ENCODE data around the gene FRS3. TPM values are rescaled to one million over a fixed set of nuclear protein-coding genes. Genes with fewer than 3 reads are reported as not detected.

The FRS3 gene
- total RNA-seq, 1 experiment from 2014 or later = 5.9 TPM

DNA sequence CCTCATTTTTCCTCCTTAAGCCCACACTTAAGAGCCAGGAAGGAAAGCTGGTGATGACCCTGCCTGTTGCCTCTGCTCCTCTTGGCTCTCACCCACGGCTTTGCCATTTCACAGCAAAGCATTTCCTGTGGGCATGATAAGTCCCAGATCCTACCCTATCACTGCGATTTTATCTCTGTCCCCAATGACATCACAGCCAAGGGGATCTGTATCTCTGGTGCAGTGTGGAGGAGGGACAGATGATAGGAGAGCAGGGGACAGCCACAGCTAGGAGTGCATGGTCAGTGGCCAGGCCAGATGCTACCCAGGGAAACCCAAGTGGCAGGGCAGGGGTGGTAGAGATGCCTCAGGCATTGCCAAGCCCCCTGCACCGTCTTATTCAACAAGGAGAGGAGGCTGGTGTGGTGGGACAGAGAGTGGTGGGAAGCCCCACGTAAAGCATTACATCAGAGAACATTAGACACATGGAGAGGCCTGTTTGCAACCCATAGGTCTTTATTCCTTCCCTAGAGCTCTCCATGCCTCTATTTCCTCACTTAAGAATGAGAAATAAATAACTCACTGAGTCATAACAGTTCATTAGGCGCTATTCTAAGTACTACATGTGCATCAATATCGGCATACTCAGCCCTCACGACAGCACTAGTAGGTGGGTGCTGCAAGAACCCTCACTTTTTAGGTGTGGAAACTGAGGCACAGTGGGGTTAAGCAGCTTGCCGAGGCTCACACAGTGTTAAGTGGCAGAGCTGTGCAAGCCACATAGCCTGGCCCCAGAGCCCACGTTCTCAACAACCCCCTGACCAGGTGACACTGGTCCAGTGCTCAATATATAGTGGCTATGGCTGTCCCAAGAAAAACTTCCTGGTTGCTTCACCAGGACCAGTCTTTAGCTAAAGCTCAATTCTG lies 48.9 kb downstream of the FRS3 start:
- Histone ChIP-seq H2AFZ (ENCODE audit: low read depth, low read length, poor library complexity, severe bottlenecking) (no peak overlapping the region), H3K9me3 (ENCODE audit: control insufficient read depth in 1 of 2, insufficient read depth in 1 of 2, low read depth in 1 of 2, low read length in 2 of 2) (no peaks in the 10 kb centered on the region), H4K20me1 (ENCODE audit: insufficient read depth) (no peaks in the 10 kb centered on the region), H3K79me2 (ENCODE audit: insufficient read depth, low read length) (no peaks in the 10 kb centered on the region), H3K27ac (ENCODE audit: low read depth, low read length) (no peak overlapping the region), H3K4me3 (replicated peaks in 1 of 2; ENCODE audit: low read depth in 1 of 2, low read length in 2 of 2) (no peak overlapping the region), H3K9me2 (ENCODE audit: insufficient read depth) (no peaks in the 10 kb centered on the region), H3K36me3 (ENCODE audit: control insufficient read depth in 1 of 2, insufficient read depth in 2 of 2, low read length in 2 of 2) (no peaks in the 10 kb centered on the region), H3K4me1 (ENCODE audit: control insufficient read depth in 1 of 2, insufficient read depth in 2 of 2, low read length in 2 of 2) (peaks cover 11 to 20% of the 10 kb centered on the region in 2 experiments), H3K9ac (ENCODE audit: low read length) (no peak overlapping the region), H3K4me2 (ENCODE audit: low read length) (no peak overlapping the region), H3K27me3 (ENCODE audit: insufficient read depth, low read length) (no peaks in the 10 kb centered on the region)
- ChIA-PET POLR2A (no interaction called here), CTCF (interaction anchor here (1.2 kb wide), 1 partner anchor 25 kb away, joined by 4 read pairs; no protein-coding TSS in a partner anchor), RAD21 (ENCODE audit: low non-redundant PET in 1 of 2, low total read pairs in 2 of 2, uncharacterized antibody in 2 of 2, unreplicated experiment in 2 of 2) (no interaction called here)
- DNase-seq (ENCODE audit: low read depth, low spot score) (no peak), ATAC-seq (no peak)
- intact Hi-C loops (cut with micrococcal nuclease) = no loop called here
- TF ChIP-seq, protein P1, sequence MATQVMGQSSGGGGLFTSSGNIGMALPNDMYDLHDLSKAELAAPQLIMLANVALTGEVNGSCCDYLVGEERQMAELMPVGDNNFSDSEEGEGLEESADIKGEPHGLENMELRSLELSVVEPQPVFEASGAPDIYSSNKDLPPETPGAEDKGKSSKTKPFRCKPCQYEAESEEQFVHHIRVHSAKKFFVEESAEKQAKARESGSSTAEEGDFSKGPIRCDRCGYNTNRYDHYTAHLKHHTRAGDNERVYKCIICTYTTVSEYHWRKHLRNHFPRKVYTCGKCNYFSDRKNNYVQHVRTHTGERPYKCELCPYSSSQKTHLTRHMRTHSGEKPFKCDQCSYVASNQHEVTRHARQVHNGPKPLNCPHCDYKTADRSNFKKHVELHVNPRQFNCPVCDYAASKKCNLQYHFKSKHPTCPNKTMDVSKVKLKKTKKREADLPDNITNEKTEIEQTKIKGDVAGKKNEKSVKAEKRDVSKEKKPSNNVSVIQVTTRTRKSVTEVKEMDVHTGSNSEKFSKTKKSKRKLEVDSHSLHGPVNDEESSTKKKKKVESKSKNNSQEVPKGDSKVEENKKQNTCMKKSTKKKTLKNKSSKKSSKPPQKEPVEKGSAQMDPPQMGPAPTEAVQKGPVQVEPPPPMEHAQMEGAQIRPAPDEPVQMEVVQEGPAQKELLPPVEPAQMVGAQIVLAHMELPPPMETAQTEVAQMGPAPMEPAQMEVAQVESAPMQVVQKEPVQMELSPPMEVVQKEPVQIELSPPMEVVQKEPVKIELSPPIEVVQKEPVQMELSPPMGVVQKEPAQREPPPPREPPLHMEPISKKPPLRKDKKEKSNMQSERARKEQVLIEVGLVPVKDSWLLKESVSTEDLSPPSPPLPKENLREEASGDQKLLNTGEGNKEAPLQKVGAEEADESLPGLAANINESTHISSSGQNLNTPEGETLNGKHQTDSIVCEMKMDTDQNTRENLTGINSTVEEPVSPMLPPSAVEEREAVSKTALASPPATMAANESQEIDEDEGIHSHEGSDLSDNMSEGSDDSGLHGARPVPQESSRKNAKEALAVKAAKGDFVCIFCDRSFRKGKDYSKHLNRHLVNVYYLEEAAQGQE (IDR thresholded peaks at IDR 0.05; ENCODE audit: low read depth) = no peak
- TF ChIP-seq ELF1 (IDR thresholded peaks at IDR 0.05; ENCODE audit: borderline replicate concordance, low read depth) = no peak
- no peak for TF ChIP-seq POLR2AphosphoS5 (IDR thresholded peaks at IDR 0.05; ENCODE audit: low read depth, low read length)
- TF ChIP-seq SP1 (IDR thresholded peaks at IDR 0.05; ENCODE audit: low read depth) = no peak
- TF ChIP-seq, protein P2, sequence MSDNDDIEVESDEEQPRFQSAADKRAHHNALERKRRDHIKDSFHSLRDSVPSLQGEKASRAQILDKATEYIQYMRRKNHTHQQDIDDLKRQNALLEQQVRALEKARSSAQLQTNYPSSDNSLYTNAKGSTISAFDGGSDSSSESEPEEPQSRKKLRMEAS (IDR thresholded peaks at IDR 0.05) = no peak
- TF ChIP-seq CBX3 (IDR thresholded peaks at IDR 0.05; ENCODE audit: low read depth) = no peak
- no peak for TF ChIP-seq CEBPB (IDR thresholded peaks at IDR 0.05; ENCODE audit: low read depth)
- TF ChIP-seq POLR2A (IDR thresholded peaks at IDR 0.05; ENCODE audit: borderline replicate concordance, extremely low read depth, insufficient read depth, insufficient read length) = no peak
- no peak for TF ChIP-seq YY1 (IDR thresholded peaks at IDR 0.05; ENCODE audit: extremely low read depth, insufficient replicate concordance, low read depth, low read length)
- no peak for TF ChIP-seq JUND (IDR thresholded peaks at IDR 0.05)
- BruUV-seq (replicated peaks) = no TSS peak
